Right lobe of liver (tissue), 4 donors: ENCODE results near the gene CNN1.
"Not testable (repeated sequence)": the region's sequence is repeated elsewhere in the genome, so short reads cannot be mapped to it uniquely, and the experiment has no call there.

Experiments used
- POLR2A ChIP-seq: fragments of 450-650 bp; IDR thresholded peaks from one replicate; pipeline ENCODE4 v1.6.1; 2017; ENCODE audit warnings: antibody characterized with exemption, mild to moderate bottlenecking
- TF ChIP-seq, protein P1 (sequence below), 4 donors: fragments of 200-600 bp in 3 of 4; fragments of 450-650 bp in 1 of 4; IDR thresholded peaks; one replicate each; pipeline versions ENCODE4 v1.5.1 to v1.8.0; 2016 to 2022; ENCODE audit warnings: antibody characterized with exemption in 4 of 4, mild to moderate bottlenecking in 2 of 4
- donor health status: DM: no; HTN: no; CAD: no.
- donor health status: DM: no; HTN: no; CAD: no.
- donor health status: DM: no; HTN: yes; CAD: no.

DNA sequence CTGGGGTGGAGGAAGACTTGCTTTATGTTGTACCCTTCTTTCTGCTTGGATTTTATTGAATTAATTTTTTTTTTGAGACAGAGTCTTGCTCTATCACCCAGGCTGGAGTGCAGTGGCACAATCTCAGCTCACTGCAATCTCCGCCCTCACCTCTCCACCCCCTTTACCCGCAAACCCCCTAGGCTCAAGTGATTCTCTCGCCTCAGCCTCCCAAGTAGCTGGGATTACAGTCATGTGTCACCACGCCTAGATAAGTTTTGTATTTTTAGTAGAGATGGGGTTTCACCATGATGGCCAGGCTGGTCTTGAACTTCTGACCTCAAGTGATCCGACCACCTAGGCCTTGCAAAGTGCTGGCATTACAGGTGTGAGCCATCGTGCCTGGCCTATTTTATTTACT lies 34.7 kb downstream of the CNN1 start:
- TF ChIP-seq, protein P1, sequence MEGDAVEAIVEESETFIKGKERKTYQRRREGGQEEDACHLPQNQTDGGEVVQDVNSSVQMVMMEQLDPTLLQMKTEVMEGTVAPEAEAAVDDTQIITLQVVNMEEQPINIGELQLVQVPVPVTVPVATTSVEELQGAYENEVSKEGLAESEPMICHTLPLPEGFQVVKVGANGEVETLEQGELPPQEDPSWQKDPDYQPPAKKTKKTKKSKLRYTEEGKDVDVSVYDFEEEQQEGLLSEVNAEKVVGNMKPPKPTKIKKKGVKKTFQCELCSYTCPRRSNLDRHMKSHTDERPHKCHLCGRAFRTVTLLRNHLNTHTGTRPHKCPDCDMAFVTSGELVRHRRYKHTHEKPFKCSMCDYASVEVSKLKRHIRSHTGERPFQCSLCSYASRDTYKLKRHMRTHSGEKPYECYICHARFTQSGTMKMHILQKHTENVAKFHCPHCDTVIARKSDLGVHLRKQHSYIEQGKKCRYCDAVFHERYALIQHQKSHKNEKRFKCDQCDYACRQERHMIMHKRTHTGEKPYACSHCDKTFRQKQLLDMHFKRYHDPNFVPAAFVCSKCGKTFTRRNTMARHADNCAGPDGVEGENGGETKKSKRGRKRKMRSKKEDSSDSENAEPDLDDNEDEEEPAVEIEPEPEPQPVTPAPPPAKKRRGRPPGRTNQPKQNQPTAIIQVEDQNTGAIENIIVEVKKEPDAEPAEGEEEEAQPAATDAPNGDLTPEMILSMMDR (IDR thresholded peaks at IDR 0.05), result not testable (repeated sequence)
- not testable (repeated sequence) for TF ChIP-seq POLR2A
